HEK293 (cell line): ENCODE results near the gene TPI1.
A peak's percentile ranks its signal among the peaks of the same experiment; 100 is the strongest.

Experiments used
- EGR2 ChIP-seq: fragments of 450-650 bp; formaldehyde crosslinking; IDR thresholded peaks from 2 replicates; pipeline ENCODE4 v1.5.1; 2016; ENCODE audit warnings: low read depth, missing biosample characterization, missing genetic modification characterization
- KLF8 ChIP-seq: fragments of 450-650 bp; formaldehyde crosslinking; IDR thresholded peaks from 2 replicates; pipeline ENCODE4 v1.5.1; 2016; ENCODE audit warnings: missing biosample characterization, missing genetic modification characterization
- KLF9 ChIP-seq: fragments of 450-650 bp; formaldehyde crosslinking; IDR thresholded peaks from 2 replicates; pipeline ENCODE4 v1.5.1; 2016; ENCODE audit warnings: missing biosample characterization, missing genetic modification characterization, low read depth
- SP7 ChIP-seq: fragments of 450-650 bp; formaldehyde crosslinking; IDR thresholded peaks from 2 replicates; pipeline ENCODE4 v1.5.1; 2016; ENCODE audit warnings: missing biosample characterization, missing genetic modification characterization
- YY2 ChIP-seq: fragments of 450-650 bp; formaldehyde crosslinking; IDR thresholded peaks from 2 replicates; pipeline ENCODE4 v1.5.1; 2016; ENCODE audit warnings: missing biosample characterization, missing genetic modification characterization
- ZBTB20 ChIP-seq: fragments of 450-650 bp; formaldehyde crosslinking; IDR thresholded peaks from 2 replicates; pipeline ENCODE4 v1.5.1; 2016; ENCODE audit warnings: missing biosample characterization, missing genetic modification characterization
- ZFHX2 ChIP-seq: fragments of 450-650 bp; formaldehyde crosslinking; conservative IDR thresholded peaks from 2 replicates; pipeline ENCODE4 v1.5.1; 2016; ENCODE audit warnings: missing biosample characterization, missing genetic modification characterization
- ZFP37 ChIP-seq: fragments of 450-650 bp; formaldehyde crosslinking; IDR thresholded peaks from 2 replicates; pipeline ENCODE4 v1.5.1; 2016; ENCODE audit warnings: missing biosample characterization, missing genetic modification characterization
- ZNF10 ChIP-seq: fragments of 450-650 bp; formaldehyde crosslinking; IDR thresholded peaks from 2 replicates; pipeline ENCODE4 v1.5.1; 2017; ENCODE audit warnings: missing biosample characterization, missing genetic modification characterization
- ZNF146 ChIP-seq: fragments of 450-650 bp; formaldehyde crosslinking; IDR thresholded peaks from 2 replicates; pipeline ENCODE4 v1.5.1; 2016; ENCODE audit warnings: missing biosample characterization, missing genetic modification characterization
- ZNF184 ChIP-seq: fragments of 450-650 bp; IDR thresholded peaks from 2 replicates; pipeline ENCODE4 v1.5.1; 2018; ENCODE audit warnings: missing biosample characterization, mild to moderate bottlenecking, missing genetic modification characterization
- ZNF2 ChIP-seq: fragments of 450-650 bp; formaldehyde crosslinking; IDR thresholded peaks from 2 replicates; pipeline ENCODE4 v1.5.1; 2016; ENCODE audit warnings: missing biosample characterization, missing genetic modification characterization
- ZNF335 ChIP-seq: fragments of 450-650 bp; formaldehyde crosslinking; conservative IDR thresholded peaks from 2 replicates; pipeline ENCODE4 v1.5.1; 2016; ENCODE audit warnings: missing biosample characterization, missing genetic modification characterization
- ZNF426 ChIP-seq: fragments of 450-650 bp; formaldehyde crosslinking; IDR thresholded peaks from 2 replicates; pipeline ENCODE4 v1.5.1; 2017; ENCODE audit warnings: missing biosample characterization, missing genetic modification characterization, mild to moderate bottlenecking, inconsistent platforms, moderate library complexity
- ZNF433 ChIP-seq: fragments of 450-650 bp; formaldehyde crosslinking; IDR thresholded peaks from 2 replicates; pipeline ENCODE4 v1.5.1; 2016; ENCODE audit warnings: missing biosample characterization, missing genetic modification characterization, low read depth
- ZNF580 ChIP-seq: fragments of 450-650 bp; formaldehyde crosslinking; IDR thresholded peaks from 2 replicates; pipeline ENCODE4 v1.5.1; 2016; ENCODE audit warnings: missing biosample characterization, missing genetic modification characterization
- ZNF596 ChIP-seq: fragments of 450-650 bp; IDR thresholded peaks from 2 replicates; pipeline ENCODE4 v1.5.0; 2018; ENCODE audit warnings: missing biosample characterization, mild to moderate bottlenecking, missing genetic modification characterization, moderate library complexity
- ZNF600 ChIP-seq: fragments of 450-650 bp; formaldehyde crosslinking; IDR thresholded peaks from 2 replicates; pipeline ENCODE4 v1.5.1; 2016; ENCODE audit warnings: missing biosample characterization, missing genetic modification characterization
- ZNF624 ChIP-seq: fragments of 450-650 bp; formaldehyde crosslinking; IDR thresholded peaks from 2 replicates; pipeline ENCODE4 v1.5.1; 2017; ENCODE audit warnings: missing biosample characterization, missing genetic modification characterization
- ZNF629 ChIP-seq: fragments of 450-650 bp; formaldehyde crosslinking; IDR thresholded peaks from 2 replicates; pipeline ENCODE4 v1.5.1; 2017; ENCODE audit warnings: missing biosample characterization, missing genetic modification characterization
- ZNF692 ChIP-seq: fragments of 450-650 bp; formaldehyde crosslinking; IDR thresholded peaks from 2 replicates; pipeline ENCODE4 v1.5.1; 2016; ENCODE audit warnings: missing biosample characterization, missing genetic modification characterization
- ZNF76 ChIP-seq: fragments of 450-650 bp; formaldehyde crosslinking; IDR thresholded peaks from 2 replicates; pipeline ENCODE4; 2016; ENCODE audit warnings: low read depth, missing biosample characterization, missing genetic modification characterization, borderline replicate concordance
- ZNF837 ChIP-seq: fragments of 450-650 bp; formaldehyde crosslinking; IDR thresholded peaks from 2 replicates; pipeline ENCODE4 v1.5.1; 2016; ENCODE audit warnings: missing biosample characterization, missing genetic modification characterization
- ZXDB ChIP-seq: fragments of 450-650 bp; formaldehyde crosslinking; IDR thresholded peaks from 2 replicates; pipeline ENCODE4 v1.5.1; 2016; ENCODE audit warnings: missing biosample characterization, missing genetic modification characterization
- TF ChIP-seq, protein P1 (sequence below): sonication (generic); formaldehyde crosslinking; IDR thresholded peaks from 2 replicates; pipeline ENCODE4 v1.8.1; 2022; ENCODE audit warnings: mild to moderate bottlenecking, moderate library complexity, missing genetic modification reagents
- TF ChIP-seq, protein P2 (sequence below): fragments of 450-650 bp; formaldehyde crosslinking; IDR thresholded peaks from 2 replicates; pipeline ENCODE4 v1.5.1; 2016; ENCODE audit warnings: missing biosample characterization, missing genetic modification characterization
- TF ChIP-seq, protein P3 (sequence below): fragments of 450-650 bp; formaldehyde crosslinking; IDR thresholded peaks from 2 replicates; pipeline ENCODE4 v1.5.1; 2017; ENCODE audit warnings: missing biosample characterization, missing genetic modification characterization
- TF ChIP-seq, protein P4 (sequence below): fragments of 450-650 bp; formaldehyde crosslinking; IDR thresholded peaks from 2 replicates; pipeline ENCODE4 v1.5.1; 2016; ENCODE audit warnings: missing biosample characterization, missing genetic modification characterization
- TF ChIP-seq, protein P5 (sequence below): fragments of 450-650 bp; formaldehyde crosslinking; IDR thresholded peaks from 2 replicates; pipeline ENCODE4 v1.5.1; 2016; ENCODE audit warnings: missing biosample characterization, missing genetic modification characterization

The TPI1 gene

GRCh38 chr12:6828781-6829535 is 38.4 kb upstream of the TPI1 start (continued):
- TF ChIP-seq, protein P1, sequence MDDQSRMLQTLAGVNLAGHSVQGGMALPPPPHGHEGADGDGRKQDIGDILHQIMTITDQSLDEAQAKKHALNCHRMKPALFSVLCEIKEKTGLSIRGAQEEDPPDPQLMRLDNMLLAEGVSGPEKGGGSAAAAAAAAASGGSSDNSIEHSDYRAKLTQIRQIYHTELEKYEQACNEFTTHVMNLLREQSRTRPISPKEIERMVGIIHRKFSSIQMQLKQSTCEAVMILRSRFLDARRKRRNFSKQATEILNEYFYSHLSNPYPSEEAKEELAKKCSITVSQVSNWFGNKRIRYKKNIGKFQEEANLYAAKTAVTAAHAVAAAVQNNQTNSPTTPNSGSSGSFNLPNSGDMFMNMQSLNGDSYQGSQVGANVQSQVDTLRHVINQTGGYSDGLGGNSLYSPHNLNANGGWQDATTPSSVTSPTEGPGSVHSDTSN (CRISPR knock-in tag) = no peak; the same call in 1 of the 2 replicates
- TF ChIP-seq SP7 (tag by site-specific recombination) (peak; percentile 66; the same call in 1 of the 2 replicates), ZNF692 (0 out of 2 replicates have a peak, but pooled peaks have one; percentile 59), ZNF433 (tag by site-specific recombination) (no peak), ZNF596 (no peak), ZNF146 (peak; percentile 43), ZNF426 (tag by site-specific recombination) (no peak), ZBTB20 (tag by site-specific recombination) (peak; percentile 100), ZXDB (tag by site-specific recombination) (peak; percentile 84), ZNF837 (tag by site-specific recombination) (0 out of 2 replicates have a peak, but pooled peaks have one; percentile 67), EGR2 (peak; percentile 100), ZNF600 (peak; percentile 89), ZNF10 (peak; percentile 61; the same call in 1 of the 2 replicates), ZNF76 (tag by site-specific recombination) (peak; percentile 21; the same call in 1 of the 2 replicates), ZNF629 (tag by site-specific recombination) (peak; percentile 39), ZNF2 (tag by site-specific recombination) (peak; percentile 98), ZFHX2 (tag by site-specific recombination) (peak; percentile 100), KLF9 (tag by site-specific recombination) (peak; percentile 70; the same call in 1 of the 2 replicates), KLF8 (tag by site-specific recombination) (peak; percentile 83), ZNF335 (peak; percentile 99), ZFP37 (peak; percentile 84; the same call in 1 of the 2 replicates), YY2 (tag by site-specific recombination) (peak; percentile 71), ZNF624 (tag by site-specific recombination) (no peak), ZNF580 (tag by site-specific recombination) (peak; percentile 79; the same call in 1 of the 2 replicates), ZNF184 (no peak)
- TF ChIP-seq, protein P2, sequence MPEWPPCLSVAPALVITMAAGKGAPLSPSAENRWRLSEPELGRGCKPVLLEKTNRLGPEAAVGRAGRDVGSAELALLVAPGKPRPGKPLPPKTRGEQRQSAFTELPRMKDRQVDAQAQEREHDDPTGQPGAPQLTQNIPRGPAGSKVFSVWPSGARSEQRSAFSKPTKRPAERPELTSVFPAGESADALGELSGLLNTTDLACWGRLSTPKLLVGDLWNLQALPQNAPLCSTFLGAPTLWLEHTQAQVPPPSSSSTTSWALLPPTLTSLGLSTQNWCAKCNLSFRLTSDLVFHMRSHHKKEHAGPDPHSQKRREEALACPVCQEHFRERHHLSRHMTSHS (tag by site-specific recombination) = peak; percentile 53; the same call in 1 of the 2 replicates
- TF ChIP-seq, protein P3, sequence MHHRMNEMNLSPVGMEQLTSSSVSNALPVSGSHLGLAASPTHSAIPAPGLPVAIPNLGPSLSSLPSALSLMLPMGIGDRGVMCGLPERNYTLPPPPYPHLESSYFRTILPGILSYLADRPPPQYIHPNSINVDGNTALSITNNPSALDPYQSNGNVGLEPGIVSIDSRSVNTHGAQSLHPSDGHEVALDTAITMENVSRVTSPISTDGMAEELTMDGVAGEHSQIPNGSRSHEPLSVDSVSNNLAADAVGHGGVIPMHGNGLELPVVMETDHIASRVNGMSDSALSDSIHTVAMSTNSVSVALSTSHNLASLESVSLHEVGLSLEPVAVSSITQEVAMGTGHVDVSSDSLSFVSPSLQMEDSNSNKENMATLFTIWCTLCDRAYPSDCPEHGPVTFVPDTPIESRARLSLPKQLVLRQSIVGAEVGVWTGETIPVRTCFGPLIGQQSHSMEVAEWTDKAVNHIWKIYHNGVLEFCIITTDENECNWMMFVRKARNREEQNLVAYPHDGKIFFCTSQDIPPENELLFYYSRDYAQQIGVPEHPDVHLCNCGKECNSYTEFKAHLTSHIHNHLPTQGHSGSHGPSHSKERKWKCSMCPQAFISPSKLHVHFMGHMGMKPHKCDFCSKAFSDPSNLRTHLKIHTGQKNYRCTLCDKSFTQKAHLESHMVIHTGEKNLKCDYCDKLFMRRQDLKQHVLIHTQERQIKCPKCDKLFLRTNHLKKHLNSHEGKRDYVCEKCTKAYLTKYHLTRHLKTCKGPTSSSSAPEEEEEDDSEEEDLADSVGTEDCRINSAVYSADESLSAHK (tag by site-specific recombination) = 0 out of 2 replicates have a peak, but pooled peaks have one; percentile 16
- TF ChIP-seq, protein P4, sequence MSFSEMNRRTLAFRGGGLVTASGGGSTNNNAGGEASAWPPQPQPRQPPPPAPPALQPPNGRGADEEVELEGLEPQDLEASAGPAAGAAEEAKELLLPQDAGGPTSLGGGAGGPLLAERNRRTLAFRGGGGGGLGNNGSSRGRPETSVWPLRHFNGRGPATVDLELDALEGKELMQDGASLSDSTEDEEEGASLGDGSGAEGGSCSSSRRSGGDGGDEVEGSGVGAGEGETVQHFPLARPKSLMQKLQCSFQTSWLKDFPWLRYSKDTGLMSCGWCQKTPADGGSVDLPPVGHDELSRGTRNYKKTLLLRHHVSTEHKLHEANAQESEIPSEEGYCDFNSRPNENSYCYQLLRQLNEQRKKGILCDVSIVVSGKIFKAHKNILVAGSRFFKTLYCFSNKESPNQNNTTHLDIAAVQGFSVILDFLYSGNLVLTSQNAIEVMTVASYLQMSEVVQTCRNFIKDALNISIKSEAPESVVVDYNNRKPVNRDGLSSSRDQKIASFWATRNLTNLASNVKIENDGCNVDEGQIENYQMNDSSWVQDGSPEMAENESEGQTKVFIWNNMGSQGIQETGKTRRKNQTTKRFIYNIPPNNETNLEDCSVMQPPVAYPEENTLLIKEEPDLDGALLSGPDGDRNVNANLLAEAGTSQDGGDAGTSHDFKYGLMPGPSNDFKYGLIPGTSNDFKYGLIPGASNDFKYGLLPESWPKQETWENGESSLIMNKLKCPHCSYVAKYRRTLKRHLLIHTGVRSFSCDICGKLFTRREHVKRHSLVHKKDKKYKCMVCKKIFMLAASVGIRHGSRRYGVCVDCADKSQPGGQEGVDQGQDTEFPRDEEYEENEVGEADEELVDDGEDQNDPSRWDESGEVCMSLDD (tag by site-specific recombination) = peak; percentile 90
- TF ChIP-seq, protein P5, sequence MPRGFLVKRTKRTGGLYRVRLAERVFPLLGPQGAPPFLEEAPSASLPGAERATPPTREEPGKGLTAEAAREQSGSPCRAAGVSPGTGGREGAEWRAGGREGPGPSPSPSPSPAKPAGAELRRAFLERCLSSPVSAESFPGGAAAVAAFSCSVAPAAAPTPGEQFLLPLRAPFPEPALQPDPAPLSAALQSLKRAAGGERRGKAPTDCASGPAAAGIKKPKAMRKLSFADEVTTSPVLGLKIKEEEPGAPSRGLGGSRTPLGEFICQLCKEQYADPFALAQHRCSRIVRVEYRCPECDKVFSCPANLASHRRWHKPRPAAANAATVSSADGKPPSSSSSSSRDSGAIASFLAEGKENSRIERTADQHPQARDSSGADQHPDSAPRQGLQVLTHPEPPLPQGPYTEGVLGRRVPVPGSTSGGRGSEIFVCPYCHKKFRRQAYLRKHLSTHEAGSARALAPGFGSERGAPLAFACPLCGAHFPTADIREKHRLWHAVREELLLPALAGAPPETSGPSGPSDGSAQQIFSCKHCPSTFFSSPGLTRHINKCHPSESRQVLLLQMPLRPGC (tag by site-specific recombination) = 0 out of 2 replicates have a peak, but pooled peaks have one; percentile 43
